HepG2 (cell line): ENCODE data around the gene YY1. TPM values are rescaled to one million over a fixed set of nuclear protein-coding genes. Genes with fewer than 3 reads are reported as not detected.

Experiments
- AGO2 ChIP-seq: fragments of 200-400 bp; formaldehyde crosslinking; optimal IDR thresholded peaks from 2 replicates; pipeline ENCODE3; 2017; ENCODE audit warnings: mild to moderate bottlenecking, low read depth, low read length, moderate library complexity
- DMAP1 ChIP-seq: IDR thresholded peaks from 2 replicates; pipeline ENCODE4 v1.6.1; 2016
- EEA1 ChIP-seq: sonication (generic); formaldehyde crosslinking; IDR thresholded peaks from 2 replicates; pipeline ENCODE4 v1.5.1; 2020; ENCODE audit warnings: mild to moderate bottlenecking, missing genetic modification reagents, borderline replicate concordance
- ELF1 ChIP-seq: sonication (generic); formaldehyde crosslinking; IDR thresholded peaks from 2 replicates; pipeline ENCODE4 v1.4.0; 2020; ENCODE audit warnings: missing genetic modification reagents
- ELF4 ChIP-seq: sonication (generic); formaldehyde crosslinking; IDR thresholded peaks from 2 replicates; pipeline ENCODE4 v1.5.0; 2020; ENCODE audit warnings: missing genetic modification reagents, mild to moderate bottlenecking, moderate library complexity, borderline replicate concordance
- HNRNPLL ChIP-seq: fragments of 200-400 bp; formaldehyde crosslinking; IDR thresholded peaks from 2 replicates; pipeline ENCODE4 v1.6.1; 2017; ENCODE audit warnings: mild to moderate bottlenecking, low read depth, low read length; ENCODE audit not compliant: poor library complexity, severe bottlenecking
- HOXA9 ChIP-seq: sonication (generic); formaldehyde crosslinking; IDR thresholded peaks from 2 replicates; pipeline ENCODE4 v1.8.1; 2022; ENCODE audit warnings: missing genetic modification reagents, mild to moderate bottlenecking, moderate library complexity, borderline replicate concordance
- KAT8 ChIP-seq: IDR thresholded peaks from 2 replicates; pipeline ENCODE4 v1.6.1; 2016; ENCODE audit warnings: missing genetic modification reagents, missing compliant biosample characterization
- KDM1A ChIP-seq: IDR thresholded peaks from 2 replicates; pipeline ENCODE4 v1.6.1; 2016; ENCODE audit warnings: missing compliant biosample characterization
- MTA1 ChIP-seq: sonication (generic); formaldehyde crosslinking; IDR thresholded peaks from 2 replicates; pipeline ENCODE4 v1.4.0; 2020; ENCODE audit warnings: missing genetic modification reagents, mild to moderate bottlenecking, borderline replicate concordance
- NFATC3 ChIP-seq: sonication (generic); formaldehyde crosslinking; IDR thresholded peaks from 2 replicates; pipeline ENCODE4 v1.5.1; 2020; ENCODE audit warnings: mild to moderate bottlenecking, missing genetic modification reagents
- RBFOX2 ChIP-seq: fragments of 200-400 bp; formaldehyde crosslinking; IDR thresholded peaks from 2 replicates; pipeline ENCODE4 v1.6.1; 2017; ENCODE audit warnings: low read depth, mild to moderate bottlenecking, low read length
- RFX5 ChIP-seq: IDR thresholded peaks from 2 replicates; pipeline ENCODE4 v1.6.1; 2011; ENCODE audit warnings: low read depth, low read length, improper control_type of control experiment
- SIN3B ChIP-seq: fragments of 150-350 bp; IDR thresholded peaks from 2 replicates; pipeline ENCODE4 v1.6.1; 2014; ENCODE audit warnings: low read length
- SNAI1 ChIP-seq: sonication (generic); formaldehyde crosslinking; IDR thresholded peaks from 2 replicates; pipeline ENCODE4 v1.5.0; 2020; ENCODE audit warnings: mild to moderate bottlenecking, missing genetic modification reagents, borderline replicate concordance
- SRF ChIP-seq: IDR thresholded peaks from 2 replicates; pipeline ENCODE4 v1.6.1; 2011; ENCODE audit warnings: mild to moderate bottlenecking, low read depth, low read length, moderate library complexity
- TCF7L2 ChIP-seq: IDR thresholded peaks from 2 replicates; pipeline ENCODE4 v1.6.1; 2011; ENCODE audit warnings: mild to moderate bottlenecking, low read depth, low read length, moderate library complexity
- ZBTB7B ChIP-seq: sonication (generic); formaldehyde crosslinking; IDR thresholded peaks from 2 replicates; pipeline ENCODE4 v1.4.0; 2020; ENCODE audit warnings: missing genetic modification reagents
- ZMYM3 ChIP-seq: sonication (generic); formaldehyde crosslinking; IDR thresholded peaks from 2 replicates; pipeline ENCODE4 v1.5.1; 2020; ENCODE audit warnings: mild to moderate bottlenecking, missing genetic modification reagents
- ZNF124 ChIP-seq: sonication (generic); formaldehyde crosslinking; IDR thresholded peaks from 2 replicates; pipeline ENCODE4 v1.4.0; 2020; ENCODE audit warnings: missing genetic modification reagents
- ZNF430 ChIP-seq: sonication (generic); formaldehyde crosslinking; IDR thresholded peaks from 2 replicates; pipeline ENCODE4 v1.9.0; 2021; ENCODE audit warnings: mild to moderate bottlenecking, missing genetic modification reagents
- ZNF547 ChIP-seq: sonication (generic); formaldehyde crosslinking; IDR thresholded peaks from 2 replicates; pipeline ENCODE4 v1.5.1; 2020; ENCODE audit warnings: mild to moderate bottlenecking, missing genetic modification reagents
- ZNF605 ChIP-seq: sonication (generic); formaldehyde crosslinking; IDR thresholded peaks from 2 replicates; pipeline ENCODE4 v1.8.0; 2022; ENCODE audit warnings: mild to moderate bottlenecking, missing genetic modification reagents
- ZNF772 ChIP-seq: sonication (generic); formaldehyde crosslinking; IDR thresholded peaks from 2 replicates; pipeline ENCODE4 v1.5.0; 2020; ENCODE audit warnings: mild to moderate bottlenecking, missing genetic modification reagents
- ZNF788 ChIP-seq: sonication (generic); formaldehyde crosslinking; IDR thresholded peaks from 2 replicates; pipeline ENCODE4 v1.5.0; 2020; ENCODE audit warnings: mild to moderate bottlenecking, missing genetic modification reagents, borderline replicate concordance
- polyA plus RNA-seq, 8 experiments: library from polyadenylated mRNA; depleted of rRNA in 3 of 8; stranded (reverse) in 7 of 8; unstranded in 1 of 8; fragments of >200 nt; fragmentation: Illumina TruSeq in 4 of 8; extraction: Trizol in 4 of 8; gene quantifications; 2 replicates each; pipeline versions ENCODE4 v1.2.1 to v1.2.3, GENCODE V29; 2011 to 2016; ENCODE audit warnings: low read depth in 4 of 8, missing spikeins in 1 of 8, mixed read lengths in 1 of 8; ENCODE audit not compliant: insufficient read depth in 1 of 8
- total RNA-seq, 5 experiments: library from RNA; depleted of rRNA; stranded (reverse); fragments of >200 nt; fragmentation: Illumina TruSeq; extraction: Trizol; gene quantifications; 2 replicates each; pipeline ENCODE4 v1.2.3, GENCODE V29; 2016; ENCODE audit warnings: low read depth in 1 of 5
- TF ChIP-seq, protein P1 (sequence below): sonication (generic); formaldehyde crosslinking; IDR thresholded peaks from 2 replicates; pipeline ENCODE4 v1.4.0; 2020; ENCODE audit warnings: missing genetic modification reagents, borderline replicate concordance
- TF ChIP-seq, protein P2 (sequence below), 2 experiments: fragments of 450-650 bp in 1 of 2; sonication (generic) in 1 of 2; formaldehyde crosslinking; IDR thresholded peaks; 2 replicates each; pipeline versions ENCODE4 v1.5.0 to v1.8.0; 2020 to 2022; ENCODE audit warnings: mild to moderate bottlenecking in 1 of 2, missing genetic modification reagents in 1 of 2

Gene YY1
- total and polyA plus RNA-seq, 2 of the 13 experiments (the other 11 are each of a cell fraction or from before 2014, with no cell fraction given), result 29.4 to 68.1 TPM

DNA sequence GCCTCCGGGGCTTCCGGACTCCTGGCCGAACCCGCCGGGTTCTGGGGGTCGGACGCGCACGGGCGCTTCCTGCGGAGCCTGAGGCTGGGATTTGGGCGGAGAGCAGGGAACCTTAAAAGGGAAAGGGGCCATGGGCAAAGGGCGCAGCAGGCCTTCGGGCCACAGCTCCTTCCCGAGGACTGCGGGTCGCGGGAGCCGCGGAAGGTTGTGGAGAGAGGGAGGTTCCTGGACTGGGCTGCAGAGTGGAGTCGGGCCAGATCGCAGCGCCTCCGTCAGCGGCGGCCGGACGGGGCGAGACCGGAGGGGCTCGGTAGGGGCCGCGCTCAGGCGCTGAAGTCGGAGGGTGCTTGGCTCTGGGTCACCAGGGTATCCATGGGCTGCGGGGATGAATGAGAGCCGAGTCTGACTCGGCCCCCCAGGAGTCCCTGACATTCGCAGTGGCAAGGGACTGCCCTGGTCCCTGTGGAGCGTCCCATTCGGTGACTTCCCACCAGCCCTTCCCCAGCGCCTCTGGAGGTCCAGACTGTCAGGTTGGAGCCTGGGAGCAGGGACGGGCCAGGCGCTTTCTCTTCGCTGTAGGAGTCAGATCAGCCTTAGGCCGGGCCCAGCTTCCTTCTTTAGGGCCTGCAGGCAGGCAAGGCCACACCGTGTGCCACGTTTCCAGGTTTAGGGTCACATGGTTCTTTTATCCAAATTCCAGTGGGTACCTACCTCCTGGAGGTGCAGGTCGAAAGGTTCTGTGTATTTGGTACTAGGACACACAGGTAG, 68.2 kb downstream of the YY1 start (continued):
- peak; percentile 78 for TF ChIP-seq AGO2
- peak; percentile 19; the same call in 1 of the 2 replicates for TF ChIP-seq RBFOX2
- TF ChIP-seq, protein P1, sequence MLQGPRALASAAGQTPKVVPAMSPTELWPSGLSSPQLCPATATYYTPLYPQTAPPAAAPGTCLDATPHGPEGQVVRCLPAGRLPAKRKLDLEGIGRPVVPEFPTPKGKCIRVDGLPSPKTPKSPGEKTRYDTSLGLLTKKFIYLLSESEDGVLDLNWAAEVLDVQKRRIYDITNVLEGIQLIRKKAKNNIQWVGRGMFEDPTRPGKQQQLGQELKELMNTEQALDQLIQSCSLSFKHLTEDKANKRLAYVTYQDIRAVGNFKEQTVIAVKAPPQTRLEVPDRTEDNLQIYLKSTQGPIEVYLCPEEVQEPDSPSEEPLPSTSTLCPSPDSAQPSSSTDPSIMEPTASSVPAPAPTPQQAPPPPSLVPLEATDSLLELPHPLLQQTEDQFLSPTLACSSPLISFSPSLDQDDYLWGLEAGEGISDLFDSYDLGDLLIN (CRISPR knock-in tag), result no peak
- peak; percentile 18; the same call in 1 of the 2 replicates for TF ChIP-seq ZNF124 (CRISPR knock-in tag)
- TF ChIP-seq ELF4 (CRISPR knock-in tag), result 0 out of 2 replicates have a peak, but pooled peaks have one; percentile 37
- TF ChIP-seq EEA1, result peak; percentile 60; the same call in 1 of the 2 replicates
- TF ChIP-seq ZNF430, result 0 out of 2 replicates have a peak, but pooled peaks have one; percentile 36
- peak; percentile 90 for TF ChIP-seq HNRNPLL
- TF ChIP-seq ZNF772 (CRISPR knock-in tag), result peak; percentile 64; the same call in 1 of the 2 replicates
- TF ChIP-seq, protein P2, sequence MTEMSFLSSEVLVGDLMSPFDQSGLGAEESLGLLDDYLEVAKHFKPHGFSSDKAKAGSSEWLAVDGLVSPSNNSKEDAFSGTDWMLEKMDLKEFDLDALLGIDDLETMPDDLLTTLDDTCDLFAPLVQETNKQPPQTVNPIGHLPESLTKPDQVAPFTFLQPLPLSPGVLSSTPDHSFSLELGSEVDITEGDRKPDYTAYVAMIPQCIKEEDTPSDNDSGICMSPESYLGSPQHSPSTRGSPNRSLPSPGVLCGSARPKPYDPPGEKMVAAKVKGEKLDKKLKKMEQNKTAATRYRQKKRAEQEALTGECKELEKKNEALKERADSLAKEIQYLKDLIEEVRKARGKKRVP (CRISPR knock-in tag; IDR thresholded peaks at IDR 0.05), result 0 out of 4 replicates have a peak, but pooled peaks of 1 of the 2 experiments have one; percentile 23
- TF ChIP-seq MTA1, result peak; percentile 86; the same call in 1 of the 2 replicates
- TF ChIP-seq ZNF547, result peak; percentile 21; the same call in 1 of the 2 replicates
- peak; percentile 41; the same call in 1 of the 2 replicates for TF ChIP-seq NFATC3 (CRISPR knock-in tag)
- TF ChIP-seq RFX5, result no peak
- TF ChIP-seq ZMYM3 (CRISPR knock-in tag), result peak; percentile 66; the same call in 1 of the 2 replicates
- 0 out of 2 replicates have a peak, but pooled peaks have one; percentile 31 for TF ChIP-seq SNAI1
- TF ChIP-seq ZNF605 (CRISPR knock-in tag), result peak; percentile 60; the same call in 1 of the 2 replicates
- 0 out of 2 replicates have a peak, but pooled peaks have one; percentile 16 for TF ChIP-seq KAT8 (CRISPR knock-in tag)
- peak; percentile 4; the same call in 1 of the 2 replicates for TF ChIP-seq DMAP1 (CRISPR knock-in tag)
- 0 out of 2 replicates have a peak, but pooled peaks have one; percentile 7 for TF ChIP-seq HOXA9
- 0 out of 2 replicates have a peak, but pooled peaks have one; percentile 18 for TF ChIP-seq ZNF788 (CRISPR knock-in tag)
- TF ChIP-seq TCF7L2, result no peak
- peak; percentile 51; the same call in 1 of the 2 replicates for TF ChIP-seq KDM1A (CRISPR knock-in tag)
- TF ChIP-seq ZBTB7B (CRISPR knock-in tag), result peak; percentile 78
- TF ChIP-seq ELF1, result no peak
- no peak for TF ChIP-seq SRF
- no peak for TF ChIP-seq SIN3B
